Kidney (tissue), 14 donors: ENCODE data around the gene HOXA13. TPM values are rescaled to one million over a fixed set of nuclear protein-coding genes. Genes with fewer than 3 reads are reported as not detected.

Experiments used
- DNase-seq, 5 donors: peaks; one replicate each; pipeline ENCODE4 v3.0.0-alpha.2; 2013 to 2020
- FAIRE-seq: peaks from 2 replicates; lab custom pipeline; 2012; peaks lifted over from hg19 to GRCh38; lab: Jason Lieb, UNC
- H3K27ac ChIP-seq, 2 donors: one replicate each; pipeline ENCODE4 v1.7.0; 2013; ENCODE audit warnings: low read depth in 2 of 2, low read length in 2 of 2, inconsistent platforms in 1 of 2
- H3K27me3 ChIP-seq: one replicate; pipeline ENCODE4 v1.7.1; 2013; ENCODE audit warnings: low read length, inconsistent platforms; ENCODE audit not compliant: control insufficient read depth, insufficient read depth
- H3K36me3 ChIP-seq, 3 donors: one replicate each; pipeline versions ENCODE4 v1.7.0 to v1.7.1; 2013; ENCODE audit warnings: low read length in 3 of 3, control low read depth in 1 of 3, inconsistent platforms in 1 of 3; ENCODE audit not compliant: insufficient read depth in 3 of 3, control insufficient read depth in 2 of 3
- H3K4me1 ChIP-seq, 3 donors: one replicate each; pipeline versions ENCODE4 v1.7.0 to v1.7.1; 2013; ENCODE audit warnings: low read length in 3 of 3, inconsistent platforms in 1 of 3, low read depth in 1 of 3; ENCODE audit not compliant: control insufficient read depth in 2 of 3, insufficient read depth in 2 of 3
- H3K4me3 ChIP-seq, 3 donors: one replicate each; pipeline versions ENCODE4 v1.7.0 to v1.8.1; 2013; ENCODE audit warnings: low read length in 3 of 3, control low read depth in 1 of 3, inconsistent platforms in 1 of 3
- H3K9ac ChIP-seq, 3 donors: one replicate each; pipeline versions ENCODE4 v1.7.0 to v1.7.1; 2013; ENCODE audit warnings: low read length in 3 of 3, control low read depth in 1 of 3, inconsistent platforms in 1 of 3
- H3K9me3 ChIP-seq, 3 donors: one replicate each; pipeline versions ENCODE4 v1.7.0 to v1.7.1; 2013; ENCODE audit warnings: low read length in 3 of 3, control low read depth in 1 of 3, inconsistent platforms in 1 of 3; ENCODE audit not compliant: control insufficient read depth in 2 of 3, insufficient read depth in 1 of 3
- CTCF ChIP-seq: IDR thresholded peaks from 3 replicates; pipeline ENCODE4 v1.5.1; 2012; ENCODE audit warnings: mild to moderate bottlenecking, moderate library complexity, borderline replicate concordance; ENCODE audit not compliant: insufficient read depth; ENCODE audit errors: extremely low read depth
- intact Hi-C: fragments of 100-400 bp; cut with DNase I; formaldehyde crosslinking; loops from one replicate; pipeline ENCODE4 v1.11.1; 2022
- polyA plus RNA-seq: library from polyadenylated mRNA; stranded (reverse); fragments of 350-450 nt; fragmentation: Illumina TruSeq; extraction: RNeasy Lipid Tissue Mini Kit (QIAGEN cat#74804); gene quantifications from one replicate; pipeline ENCODE4 v1.2.3, GENCODE V29; 2014; ENCODE audit warnings: low read depth, low replicate concordance; ENCODE audit not compliant: insufficient read depth
- total RNA-seq: library from RNA; stranded (reverse); fragmentation: NEBNext Ultra II Directional; extraction: Animal tissue kit (Norgen Biotek cat#: 25700); gene quantifications from one replicate; pipeline ENCODE4 v1.2.1, GENCODE V29; 2021
- donor health status: control.
- donor health status: control.
- donor health status: control.
- donor health status: control.
- donor health status: control.
- donor health status: DM: yes; HTN: yes; CAD: no.
- donor health status: Normal renal cell carcinoma (clear cell type).

Gene HOXA13
- total and polyA plus RNA-seq, 2 donors from 2014 or later: 0.17 to 0.44 TPM

GRCh38 chr7:27184337-27185012, 15.4 kb downstream of the HOXA13 start:
- Histone ChIP-seq H3K4me1 (peaks cover 0 to 6% (median 0%) of the 10 kb centered on the region in 3 donors), H3K9ac (peak overlapping the region; percentile 50 to 93 (median 52)), H3K9me3 (no peaks in the 10 kb centered on the region), H3K36me3 (no peaks in the 10 kb centered on the region), H3K27me3 (no peaks in the 10 kb centered on the region), H3K4me3 (peak overlapping the region; percentile 68 to 95 (median 68)), H3K27ac (peak overlapping the region; percentile 80 to 87)
- DNase-seq: peak in 3 of 5 donors; percentile 27 to 83 (median 34)
- FAIRE-seq: no peak
- no peak for TF ChIP-seq CTCF
- intact Hi-C loops: no loop called here

GRCh38 chr7:27183682-27184336, 16.1 kb downstream of the HOXA13 start:
- Histone ChIP-seq H3K4me3 (peak overlapping the region; percentile 54 to 85 (median 68)), H3K9ac (peak overlapping the region; percentile 20 to 85 (median 40)), H3K36me3 (no peaks in the 10 kb centered on the region), H3K9me3 (no peaks in the 10 kb centered on the region), H3K27me3 (no peaks in the 10 kb centered on the region), H3K27ac (peak overlapping the region; percentile 80 to 87), H3K4me1 (peaks cover 0 to 8% (median 0%) of the 10 kb centered on the region in 3 donors)
- TF ChIP-seq CTCF: no peak
- FAIRE-seq: no peak
- intact Hi-C loops: no loop called here
- DNase-seq: peak in 4 of 5 donors; percentile 18 to 54 (median 46)

- intact Hi-C loops: no loop called here
- peak overlapping the region; percentile 37 to 85 (median 40) for H3K9ac ChIP-seq
- no peak for TF ChIP-seq CTCF
Observed at GRCh38 chr7:27182861-27183681, 16.8 kb downstream of the HOXA13 start.

More at GRCh38 chr7:27182861-27183681, 16.8 kb downstream of the HOXA13 start:
- Histone ChIP-seq H3K9me3 (no peaks in the 10 kb centered on the region), H3K4me1 (peaks cover 0 to 8% (median 0%) of the 10 kb centered on the region in 3 donors), H3K27me3 (no peaks in the 10 kb centered on the region), H3K36me3 (no peaks in the 10 kb centered on the region), H3K27ac (peak overlapping the region; percentile 22 to 80), H3K4me3 (peak overlapping the region; percentile 54 to 85 (median 68))
- no peak for FAIRE-seq
- peak in 4 of 5 donors; percentile 44 to 72 (median 65) for DNase-seq
